HepG2 (cell line): ENCODE measurements around the gene SLC25A23. TPM values are rescaled to one million over a fixed set of nuclear protein-coding genes. Genes with fewer than 3 reads are reported as not detected.

Source experiments
- ATAC-seq: fragments of 200-7000 bp; cut with Tn5 transposase; 3 replicates; pipeline ENCODE4 v1.9.1; 2020; ENCODE audit warnings: mild to moderate bottlenecking, moderate library complexity
- BruUV-seq: library from RNA; stranded (reverse); fragments of 400-500 nt; replicated peaks from 2 replicates; lab custom pipeline; 2021; lab: Mats Ljungman, UMichigan
- CTCF ChIA-PET: fragments of 300-600 bp; formaldehyde crosslinking; extraction: SDS; loops from one replicate; lab custom pipeline; 2021; ENCODE audit warnings: low total read pairs, inconsistent platforms, low intra/inter-chr PET ratio; lab: Yijun Ruan, JAX
- POLR2A ChIA-PET: fragments of 350-600 bp; sonication (Branson Sonifier 250); formaldehyde crosslinking; loops from one replicate; lab custom pipeline; 2020; ENCODE audit warnings: antibody characterized with exemption, inconsistent platforms; lab: Yijun Ruan, JAX
- DNase-seq: peaks from one replicate; pipeline ENCODE4 v3.0.0-alpha.2; 2015; ENCODE audit warnings: low spot score
- FAIRE-seq: peaks from 3 replicates; lab custom pipeline; 2011; peaks lifted over from hg19 to GRCh38; lab: Jason Lieb, UNC
- H2AFZ ChIP-seq: one replicate; pipeline ENCODE4 v1.6.1; 2011; ENCODE audit warnings: low read length, inconsistent platforms
- H3K27ac ChIP-seq: fragments of 300-600 bp; 3 replicates; pipeline ENCODE4 v1.8.0; 2011; ENCODE audit warnings: mixed run types, mild to moderate bottlenecking, mixed read lengths, low read length, inconsistent platforms; ENCODE audit not compliant: insufficient read depth; ENCODE audit errors: extremely low read length
- H3K27me3 ChIP-seq, 2 experiments: fragments of 200-600 bp in 1 of 2; 2 replicates in 1 of 2; 3 replicates in 1 of 2; pipeline versions ENCODE4 v1.6.0 to v1.8.0; 2011; ENCODE audit warnings: low read length in 2 of 2, mild to moderate bottlenecking in 2 of 2, moderate library complexity in 2 of 2, inconsistent platforms in 1 of 2; ENCODE audit not compliant: insufficient read depth in 2 of 2, control insufficient read depth in 1 of 2
- H3K36me3 ChIP-seq, 2 experiments: fragments of 200-600 bp in 1 of 2; replicated peaks in 1 of 2; 2 replicates in 1 of 2; 3 replicates in 1 of 2; pipeline versions ENCODE4 v1.5.1 to v1.8.0; 2011; ENCODE audit warnings: low read length in 2 of 2, inconsistent platforms in 1 of 2; ENCODE audit not compliant: insufficient read depth in 2 of 2, control insufficient read depth in 1 of 2
- H3K4me1 ChIP-seq: 2 replicates; pipeline ENCODE4 v1.5.1; 2012; ENCODE audit warnings: low read length, inconsistent platforms; ENCODE audit not compliant: insufficient read depth
- H3K4me2 ChIP-seq: 2 replicates; pipeline ENCODE4 v1.6.0; 2011; ENCODE audit warnings: low read depth, low read length, inconsistent platforms
- H3K4me3 ChIP-seq, 3 experiments: fragments of 200-600 bp in 1 of 3; sonication (generic), shearing (Covaris generic) in 1 of 3; replicated peaks in 1 of 3; 2 replicates each; pipeline ENCODE4 v1.5.1; 2011 to 2016; ENCODE audit warnings: low read length in 3 of 3, inconsistent platforms in 2 of 3, low read depth in 2 of 3, mild to moderate bottlenecking in 2 of 3, control low read depth in 1 of 3, mixed read lengths in 1 of 3; ENCODE audit not compliant: insufficient read depth in 1 of 3
- H3K79me2 ChIP-seq: one replicate; pipeline ENCODE4 v1.6.1; 2011; ENCODE audit warnings: low read length, inconsistent platforms; ENCODE audit not compliant: insufficient read depth
- H3K9ac ChIP-seq: 2 replicates; pipeline ENCODE4 v1.6.0; 2011; ENCODE audit warnings: mild to moderate bottlenecking, low read depth, low read length, inconsistent platforms; ENCODE audit not compliant: insufficient read depth
- H3K9me3 ChIP-seq: 2 replicates; pipeline ENCODE4 v1.5.1; 2012; ENCODE audit warnings: mild to moderate bottlenecking, low read length
- H4K20me1 ChIP-seq: 2 replicates; pipeline ENCODE4 v1.6.0; 2011; ENCODE audit warnings: inconsistent platforms, mild to moderate bottlenecking, low read length, moderate library complexity; ENCODE audit not compliant: insufficient read depth
- KLF13 ChIP-seq: sonication (generic); formaldehyde crosslinking; IDR thresholded peaks from 2 replicates; pipeline ENCODE4 v1.4.0; 2020; ENCODE audit warnings: mild to moderate bottlenecking, missing genetic modification reagents
- NFIC ChIP-seq: IDR thresholded peaks from 2 replicates; pipeline ENCODE4 v1.6.1; 2012; ENCODE audit warnings: mild to moderate bottlenecking, low read length, inconsistent platforms
- PAWR ChIP-seq: sonication (generic); formaldehyde crosslinking; IDR thresholded peaks from 2 replicates; pipeline ENCODE4 v1.4.0; 2020; ENCODE audit warnings: missing genetic modification reagents, mild to moderate bottlenecking, borderline replicate concordance
- RAD51 ChIP-seq: fragments of 450-650 bp; IDR thresholded peaks from 2 replicates; pipeline ENCODE4 v1.6.1; 2016; ENCODE audit warnings: borderline replicate concordance
- SNRNP70 ChIP-seq: fragments of 200-400 bp; formaldehyde crosslinking; IDR thresholded peaks from 2 replicates; pipeline ENCODE4 v1.6.1; 2017; ENCODE audit warnings: mild to moderate bottlenecking, low read depth, low read length, moderate library complexity
- YEATS2 ChIP-seq: sonication (generic); formaldehyde crosslinking; IDR thresholded peaks from 2 replicates; pipeline ENCODE4 v1.4.0; 2020; ENCODE audit warnings: missing genetic modification reagents, borderline replicate concordance
- ZNF550 ChIP-seq: sonication (generic); formaldehyde crosslinking; IDR thresholded peaks from 2 replicates; pipeline ENCODE4 v1.4.0; 2020; ENCODE audit warnings: mild to moderate bottlenecking, missing genetic modification reagents, borderline replicate concordance
- WGBS: methylation state at CpG from one replicate; pipeline ENCODE4 v1.1.6; 2017; ENCODE audit warnings: low lambda C conversion rate; 5-methylcytosine and 5-hydroxymethylcytosine counted together
- in situ Hi-C: cut with HindIII; loops from 2 replicates; pipeline ENCODE4 v1.10.0; 2017; ENCODE audit warnings: low pct_unique_long_range_greater_than_20kb; ENCODE audit not compliant: extremely low pct_ligation_motif_present
- intact Hi-C: fragments of 100-400 bp; cut with micrococcal nuclease; formaldehyde crosslinking; loops from one replicate; pipeline ENCODE4 v1.10.0; 2022; ENCODE audit not compliant: unreplicated experiment
- polyA plus RNA-seq, 8 experiments: library from polyadenylated mRNA; depleted of rRNA in 3 of 8; stranded (reverse) in 7 of 8; unstranded in 1 of 8; fragments of >200 nt; fragmentation: Illumina TruSeq in 4 of 8; extraction: Trizol in 4 of 8; gene quantifications; 2 replicates each; pipeline versions ENCODE4 v1.2.1 to v1.2.3, GENCODE V29; 2011 to 2016; ENCODE audit warnings: low read depth in 4 of 8, missing spikeins in 1 of 8, mixed read lengths in 1 of 8; ENCODE audit not compliant: insufficient read depth in 1 of 8
- total RNA-seq, 5 experiments: library from RNA; depleted of rRNA; stranded (reverse); fragments of >200 nt; fragmentation: Illumina TruSeq; extraction: Trizol; gene quantifications; 2 replicates each; pipeline ENCODE4 v1.2.3, GENCODE V29; 2016; ENCODE audit warnings: low read depth in 1 of 5

SLC25A23 gene
- total and polyA plus RNA-seq, 2 of the 13 experiments (the other 11 are each of a cell fraction or from before 2014, with no cell fraction given): 12.4 to 15.2 TPM

- DNase-seq (no peak), ATAC-seq (no peak), FAIRE-seq (no peak)
- in situ Hi-C loops: no loop called here
- no peak overlapping the region for H2AFZ ChIP-seq
- H3K27me3 ChIP-seq: no peaks in the 10 kb centered on the region
- peaks cover 3 to 6% of the 10 kb centered on the region in 2 experiments; a peak in 4 of 5 replicates for H3K36me3 ChIP-seq
- POLR2A ChIA-PET: interaction anchor here (2.0 kb wide), 1 partner anchor 15 kb away, joined by 5 read pairs; the partner anchor contains the start of gene KHSRP
- intact Hi-C loops: no loop called here
- TF ChIP-seq RAD51 (no peak), NFIC (no peak)
- no peaks in the 10 kb centered on the region for H3K9me3 ChIP-seq
- CTCF ChIA-PET: no interaction called here
- peaks cover 7% of the 10 kb centered on the region; the same call in 1 of the 2 replicates for H4K20me1 ChIP-seq
- no peaks in the 10 kb centered on the region for H3K79me2 ChIP-seq
- no peak overlapping the region for H3K27ac ChIP-seq
- no TSS peak for BruUV-seq
- 67% methylated on average over 6 of the region's 6 CpGs for WGBS
- no peaks in the 10 kb centered on the region for H3K4me1 ChIP-seq
- no peak overlapping the region for H3K4me3 ChIP-seq
- H3K4me2 ChIP-seq: no peak overlapping the region
- H3K9ac ChIP-seq: no peak overlapping the region
Observed at GRCh38 chr19:6409346-6409745, 50.2 kb downstream of the SLC25A23 start.

- Histone ChIP-seq H3K27ac (no peak overlapping the region), H3K27me3 (no peaks in the 10 kb centered on the region), H3K9me3 (no peaks in the 10 kb centered on the region), H3K79me2 (no peaks in the 10 kb centered on the region), H3K4me1 (peaks cover 18% of the 10 kb centered on the region), H3K9ac (no peak overlapping the region), H2AFZ (no peak overlapping the region), H3K4me2 (no peak overlapping the region), H3K36me3 (no peaks in the 10 kb centered on the region), H3K4me3 (no peak overlapping the region), H4K20me1 (no peaks in the 10 kb centered on the region)
- ATAC-seq: no peak
- CTCF ChIA-PET: no interaction called here
- no TSS peak for BruUV-seq
- no peak for DNase-seq
- TF ChIP-seq KLF13 (CRISPR knock-in tag) (no peak), YEATS2 (CRISPR knock-in tag) (no peak), ZNF550 (CRISPR knock-in tag) (no peak), SNRNP70 (no peak), PAWR (CRISPR knock-in tag) (no peak)
- POLR2A ChIA-PET: no interaction called here
- 54% methylated on average over 5 of the region's 5 CpGs for WGBS
- no peak for FAIRE-seq
- intact Hi-C loops: no loop called here
- in situ Hi-C loops: no loop called here
Observed at GRCh38 chr19:6406401-6406800, 53.2 kb downstream of the SLC25A23 start.
